GM23248 (cell line): Measurements from ENCODE around the gene HDAC4.

ENCODE experiments used
- EZH2 ChIP-seq: fragments of 200-600 bp; sonication (generic); IDR thresholded peaks from 2 replicates; pipeline ENCODE4 v1.6.1; 2018; ENCODE audit warnings: antibody characterized with exemption, mild to moderate bottlenecking; ENCODE audit not compliant: insufficient read depth, poor library complexity, severe bottlenecking
- EZH2phosphoT487 ChIP-seq: fragments of 200-600 bp; sonication (generic); IDR thresholded peaks from 2 replicates; pipeline ENCODE4 v1.6.1; 2018; ENCODE audit warnings: antibody characterized with exemption, moderate library complexity, mild to moderate bottlenecking, low read depth; ENCODE audit not compliant: insufficient read depth

GRCh38 chr2:239139566-239139965, 261.3 kb downstream of the HDAC4 start:
- TF ChIP-seq EZH2: no peak
- TF ChIP-seq EZH2phosphoT487: no peak
